HEK293T (cell line): ENCODE results near the gene KRT83.

Experiments
- CTCF ChIA-PET: fragments of 350-600 bp; formaldehyde crosslinking; extraction: SDS; loops from one replicate; lab custom pipeline; 2021; ENCODE audit warnings: antibody characterized with exemption, inconsistent platforms; lab: Yijun Ruan, JAX
- POLR2A ChIA-PET: fragments of 350-600 bp; formaldehyde crosslinking; extraction: SDS; loops from one replicate; lab custom pipeline; 2020; ENCODE audit warnings: antibody characterized with exemption, inconsistent platforms; lab: Yijun Ruan, JAX
- DNase-seq: peaks from one replicate; pipeline ENCODE4 v3.0.0; 2012; ENCODE audit warnings: mixed read lengths; ENCODE audit errors: extremely low spot score
- ARNT ChIP-seq: fragments of 450-650 bp; IDR thresholded peaks from 2 replicates; pipeline ENCODE4 v1.6.1; 2017; ENCODE audit warnings: mild to moderate bottlenecking
- BHLHE40 ChIP-seq: fragments of 450-650 bp; IDR thresholded peaks from 2 replicates; pipeline ENCODE4 v1.6.1; 2016; ENCODE audit warnings: mild to moderate bottlenecking, moderate library complexity, borderline replicate concordance
- CTBP1 ChIP-seq: fragments of 450-650 bp; IDR thresholded peaks from 2 replicates; pipeline ENCODE4 v1.6.1; 2016; ENCODE audit warnings: borderline replicate concordance
- ELF4 ChIP-seq: fragments of 450-650 bp; IDR thresholded peaks from 2 replicates; pipeline ENCODE4 v1.6.1; 2017; ENCODE audit warnings: antibody characterized with exemption
- FOXA1 ChIP-seq: fragments of 450-650 bp; IDR thresholded peaks from 2 replicates; pipeline ENCODE4 v1.6.1; 2016; ENCODE audit warnings: mild to moderate bottlenecking
- FOXK2 ChIP-seq: fragments of 450-650 bp; IDR thresholded peaks from 2 replicates; pipeline ENCODE4 v1.6.1; 2016; ENCODE audit warnings: mild to moderate bottlenecking
- FOXM1 ChIP-seq: fragments of 450-650 bp; IDR thresholded peaks from 2 replicates; pipeline ENCODE4 v1.6.1; 2017; ENCODE audit warnings: mild to moderate bottlenecking, borderline replicate concordance
- HDGF ChIP-seq: fragments of 450-650 bp; IDR thresholded peaks from 2 replicates; pipeline ENCODE4 v1.6.1; 2017; ENCODE audit warnings: antibody characterized with exemption, borderline replicate concordance
- L3MBTL2 ChIP-seq: fragments of 450-650 bp; conservative IDR thresholded peaks from 2 replicates; pipeline ENCODE4 v1.6.1; 2016; ENCODE audit warnings: mild to moderate bottlenecking
- LEF1 ChIP-seq: fragments of 450-650 bp; IDR thresholded peaks from 2 replicates; pipeline ENCODE4 v1.6.1; 2017; ENCODE audit warnings: mild to moderate bottlenecking, borderline replicate concordance
- NFRKB ChIP-seq: fragments of 450-650 bp; IDR thresholded peaks from 2 replicates; pipeline ENCODE4 v1.6.1; 2016; ENCODE audit warnings: mild to moderate bottlenecking, moderate library complexity
- SP1 ChIP-seq: fragments of 450-650 bp; IDR thresholded peaks from 2 replicates; pipeline ENCODE4 v1.6.1; 2017
- SUZ12 ChIP-seq: fragments of 450-650 bp; IDR thresholded peaks from 2 replicates; pipeline ENCODE4 v1.6.1; 2016; ENCODE audit warnings: mild to moderate bottlenecking
- TARDBP ChIP-seq: fragments of 450-650 bp; IDR thresholded peaks from 2 replicates; pipeline ENCODE4 v1.6.1; 2016
- ZNF384 ChIP-seq: fragments of 450-650 bp; IDR thresholded peaks from 2 replicates; pipeline ENCODE4 v1.6.1; 2016
- TF ChIP-seq, protein P1 (sequence below): fragments of 450-650 bp; IDR thresholded peaks from 2 replicates; pipeline ENCODE4 v1.6.1; 2016

The KRT83 gene

DNA sequence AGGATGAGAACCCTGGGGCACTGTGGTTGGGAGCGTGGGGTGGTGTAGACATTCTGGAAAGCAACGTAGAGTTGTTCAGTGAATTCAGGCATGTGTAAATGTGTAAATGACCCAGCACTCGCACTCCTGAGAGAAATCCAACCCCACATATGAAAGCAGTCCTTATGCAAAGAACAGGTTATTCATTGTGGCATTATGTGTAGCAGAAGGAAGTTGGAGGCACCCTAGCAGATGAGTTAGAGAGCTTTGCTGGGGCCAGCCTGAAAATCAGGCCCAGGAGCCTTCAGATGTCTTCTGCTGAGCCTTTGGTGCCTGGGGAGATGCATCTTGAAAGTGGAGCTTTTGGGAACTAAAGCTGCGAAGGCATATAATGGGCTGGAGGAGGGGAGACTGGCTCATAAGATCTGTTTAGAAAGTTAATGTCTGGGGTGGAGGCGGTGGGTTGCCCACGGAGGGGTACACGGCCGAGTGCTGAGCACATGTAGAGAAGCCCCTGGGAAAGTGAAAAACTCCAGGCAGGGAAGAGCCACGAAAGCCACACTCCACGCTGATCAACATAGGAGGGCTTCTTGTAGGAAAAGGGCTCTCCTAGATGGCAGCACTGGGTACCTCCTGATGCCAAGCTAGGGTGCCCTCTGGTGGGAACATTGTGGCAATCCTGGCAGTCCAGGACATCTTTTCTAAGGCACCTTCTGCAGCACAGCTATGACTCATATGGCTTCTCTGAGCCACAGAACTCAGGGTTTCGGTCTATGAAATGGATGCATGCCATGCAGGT is 6.0 kb upstream of the KRT83 start:
- ChIA-PET POLR2A (no interaction called here), CTCF (interaction anchor here (0.6 to 2.9 kb wide), 13 partner anchors 10 to 553 kb away, joined by 3 to 15 read pairs (median 4); no protein-coding TSS in a partner anchor)
- DNase-seq, result peak; percentile 72
- TF ChIP-seq SUZ12 (no peak), BHLHE40 (no peak), LEF1 (no peak)

GRCh38 chr12:52324153-52324444 is 2.9 kb upstream of the KRT83 start:
- no peak for TF ChIP-seq L3MBTL2
- TF ChIP-seq TARDBP, result no peak
- TF ChIP-seq SP1, result no peak
- TF ChIP-seq FOXK2, result no peak
- no peak for TF ChIP-seq BHLHE40
- no peak for TF ChIP-seq FOXA1
- ChIA-PET POLR2A (no interaction called here), CTCF (no interaction called here)
- no peak for DNase-seq

- POLR2A ChIA-PET, result no interaction called here
- CTCF ChIA-PET, result no interaction called here
- no peak for TF ChIP-seq L3MBTL2
- TF ChIP-seq FOXK2, result no peak
- TF ChIP-seq CTBP1, result no peak
- DNase-seq, result no peak
These were observed 2.4 kb upstream of the KRT83 start for GRCh38 chr12:52323416-52324152.

DNA sequence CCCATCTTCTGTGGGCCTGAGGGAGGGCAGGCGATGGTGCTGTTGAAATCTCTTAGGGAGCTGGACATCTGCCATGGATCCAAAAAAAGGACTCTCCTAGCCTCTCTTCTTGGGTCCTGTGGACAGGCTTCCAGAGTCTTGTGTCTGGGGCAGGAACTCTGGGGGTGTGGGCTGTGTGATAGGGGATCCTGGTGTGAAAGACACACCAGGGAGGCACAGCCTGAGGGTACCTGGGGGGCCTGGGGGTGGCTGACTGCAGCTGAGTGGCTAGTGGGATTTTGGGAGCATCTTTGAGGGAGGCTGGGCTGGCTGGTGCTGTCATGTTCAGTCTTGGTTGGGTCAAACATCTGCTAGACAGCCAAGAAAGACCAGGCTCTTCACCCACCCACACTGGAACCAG is 1.8 kb upstream of the KRT83 start:
- TF ChIP-seq FOXM1 (no peak), NFRKB (no peak), CTBP1 (no peak), HDGF (no peak), ARNT (no peak), SP1 (no peak), SUZ12 (no peak), FOXK2 (no peak), TARDBP (no peak), ZNF384 (no peak), LEF1 (no peak), L3MBTL2 (no peak), FOXA1 (no peak), BHLHE40 (no peak), ELF4 (no peak)
- TF ChIP-seq, protein P1, sequence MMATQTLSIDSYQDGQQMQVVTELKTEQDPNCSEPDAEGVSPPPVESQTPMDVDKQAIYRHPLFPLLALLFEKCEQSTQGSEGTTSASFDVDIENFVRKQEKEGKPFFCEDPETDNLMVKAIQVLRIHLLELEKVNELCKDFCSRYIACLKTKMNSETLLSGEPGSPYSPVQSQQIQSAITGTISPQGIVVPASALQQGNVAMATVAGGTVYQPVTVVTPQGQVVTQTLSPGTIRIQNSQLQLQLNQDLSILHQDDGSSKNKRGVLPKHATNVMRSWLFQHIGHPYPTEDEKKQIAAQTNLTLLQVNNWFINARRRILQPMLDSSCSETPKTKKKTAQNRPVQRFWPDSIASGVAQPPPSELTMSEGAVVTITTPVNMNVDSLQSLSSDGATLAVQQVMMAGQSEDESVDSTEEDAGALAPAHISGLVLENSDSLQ, result no peak
- POLR2A ChIA-PET, result no interaction called here
- CTCF ChIA-PET, result no interaction called here
- no peak for DNase-seq

- ChIA-PET CTCF (no interaction called here), POLR2A (no interaction called here)
- TF ChIP-seq ZNF384 (no peak), BHLHE40 (no peak), HDGF (no peak), FOXK2 (no peak), SUZ12 (no peak)
- no peak for DNase-seq
These were observed 871 bp upstream of the KRT83 start for GRCh38 chr12:52322069-52322468.

DNA sequence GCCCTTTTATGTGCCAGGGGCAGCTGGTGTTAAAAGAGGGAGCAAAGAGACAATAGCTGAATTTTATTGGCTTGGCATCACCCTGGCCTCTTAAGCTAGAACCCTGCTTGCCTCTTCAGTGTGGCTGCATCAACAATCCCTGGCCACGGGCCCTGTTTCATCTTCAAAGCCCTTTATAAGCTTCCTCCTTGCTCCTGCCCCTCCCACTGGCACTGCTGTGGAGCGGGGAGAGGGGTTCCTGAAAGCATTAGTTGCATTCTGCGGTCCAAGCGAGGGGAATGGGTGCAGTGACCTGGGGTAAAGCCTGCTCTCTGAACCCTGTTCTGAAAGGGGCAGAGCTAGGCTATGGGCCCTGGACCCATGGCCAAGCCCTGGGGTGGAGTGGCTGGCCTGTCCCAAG is 220 bp upstream of the KRT83 start:
- POLR2A ChIA-PET, result no interaction called here
- TF ChIP-seq FOXK2 (no peak), BHLHE40 (no peak), TARDBP (no peak), L3MBTL2 (no peak), FOXM1 (no peak), FOXA1 (no peak), SP1 (no peak), NFRKB (no peak), LEF1 (no peak), CTBP1 (no peak), HDGF (no peak), SUZ12 (no peak), ZNF384 (no peak), ELF4 (no peak), ARNT (no peak)
- TF ChIP-seq, protein P1, result no peak
- DNase-seq, result no peak
- CTCF ChIA-PET, result no interaction called here

DNA sequence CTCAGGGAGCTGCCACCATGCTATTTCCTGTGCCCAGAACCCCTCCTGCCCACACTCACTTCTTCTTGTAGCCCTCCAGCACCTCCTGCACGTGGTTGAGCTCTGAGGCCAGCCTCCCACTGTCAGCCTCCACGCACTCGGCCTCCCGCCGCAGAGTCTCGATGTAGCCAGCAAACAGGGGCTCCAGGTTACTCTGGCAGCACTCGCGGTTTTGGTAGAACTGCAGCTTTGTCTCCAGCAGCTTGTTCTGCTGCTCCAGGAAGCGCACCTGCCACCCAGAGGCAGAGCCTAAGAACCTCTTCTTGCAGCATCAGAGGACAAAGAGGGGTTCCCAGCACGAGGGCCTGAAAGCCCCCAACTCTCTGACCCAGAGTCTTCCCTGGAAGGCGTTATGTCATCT is 2.1 kb downstream of the KRT83 start:
- CTCF ChIA-PET, result no interaction called here
- POLR2A ChIA-PET, result no interaction called here
- no peak for DNase-seq

More for the DNA sequence above, 2.1 kb downstream of the KRT83 start:
- TF ChIP-seq HDGF (no peak), FOXM1 (no peak), NFRKB (no peak), ZNF384 (no peak), SUZ12 (no peak), L3MBTL2 (no peak), BHLHE40 (no peak), TARDBP (no peak), CTBP1 (no peak), FOXA1 (no peak), SP1 (no peak), FOXK2 (no peak), LEF1 (no peak), ARNT (no peak), ELF4 (no peak)
- TF ChIP-seq, protein P1, result no peak
